Adrenal gland (tissue), 5 donors: ENCODE measurements around the gene FURIN.

Experiments used
- POLR2A ChIP-seq, 2 donors: fragments of 450-650 bp; IDR thresholded peaks; one replicate each; pipeline ENCODE4 v1.6.1; 2017; ENCODE audit warnings: antibody characterized with exemption in 2 of 2, mild to moderate bottlenecking in 2 of 2, moderate library complexity in 1 of 2
- TF ChIP-seq, protein P1 (sequence below), 6 experiments: fragments of 450-650 bp in 4 of 6; fragments of 200-600 bp in 2 of 6; sonication (generic) in 1 of 6; IDR thresholded peaks; 1 replicate in 5 of 6; 2 replicates in 1 of 6; pipeline versions ENCODE4 v1.5.1 to v1.8.0; 2016 to 2021; ENCODE audit warnings: antibody characterized with exemption in 6 of 6, mild to moderate bottlenecking in 2 of 6, moderate library complexity in 1 of 6
- donor health status: DM: no; HTN: no; CAD: no.

GRCh38 chr15:90930861-90931574, 62.6 kb downstream of the FURIN start:
- TF ChIP-seq, protein P1, sequence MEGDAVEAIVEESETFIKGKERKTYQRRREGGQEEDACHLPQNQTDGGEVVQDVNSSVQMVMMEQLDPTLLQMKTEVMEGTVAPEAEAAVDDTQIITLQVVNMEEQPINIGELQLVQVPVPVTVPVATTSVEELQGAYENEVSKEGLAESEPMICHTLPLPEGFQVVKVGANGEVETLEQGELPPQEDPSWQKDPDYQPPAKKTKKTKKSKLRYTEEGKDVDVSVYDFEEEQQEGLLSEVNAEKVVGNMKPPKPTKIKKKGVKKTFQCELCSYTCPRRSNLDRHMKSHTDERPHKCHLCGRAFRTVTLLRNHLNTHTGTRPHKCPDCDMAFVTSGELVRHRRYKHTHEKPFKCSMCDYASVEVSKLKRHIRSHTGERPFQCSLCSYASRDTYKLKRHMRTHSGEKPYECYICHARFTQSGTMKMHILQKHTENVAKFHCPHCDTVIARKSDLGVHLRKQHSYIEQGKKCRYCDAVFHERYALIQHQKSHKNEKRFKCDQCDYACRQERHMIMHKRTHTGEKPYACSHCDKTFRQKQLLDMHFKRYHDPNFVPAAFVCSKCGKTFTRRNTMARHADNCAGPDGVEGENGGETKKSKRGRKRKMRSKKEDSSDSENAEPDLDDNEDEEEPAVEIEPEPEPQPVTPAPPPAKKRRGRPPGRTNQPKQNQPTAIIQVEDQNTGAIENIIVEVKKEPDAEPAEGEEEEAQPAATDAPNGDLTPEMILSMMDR (IDR thresholded peaks at IDR 0.05) = no peak
- no peak for TF ChIP-seq POLR2A (IDR thresholded peaks at IDR 0.05)
